IPS DF 6.9 (cell line): Measurements from ENCODE around the gene EHMT1.

Experiments used
- DNase-seq: peaks from one replicate; pipeline ENCODE4 v3.0.0-alpha.2; 2013; ENCODE audit warnings: low read depth, low spot score
- H3K27ac ChIP-seq: one replicate; pipeline ENCODE4 v1.5.1; 2013; ENCODE audit warnings: low read length, control low read depth
- H3K27me3 ChIP-seq: 2 replicates; pipeline ENCODE4 v1.6.1; 2013; ENCODE audit warnings: mild to moderate bottlenecking, low read length; ENCODE audit not compliant: control insufficient read depth, insufficient read depth
- H3K36me3 ChIP-seq: 2 replicates; pipeline ENCODE4 v1.6.1; 2013; ENCODE audit warnings: low read length; ENCODE audit not compliant: control insufficient read depth, insufficient read depth
- H3K4me1 ChIP-seq: 2 replicates; pipeline ENCODE4 v1.6.1; 2013; ENCODE audit warnings: low read length; ENCODE audit not compliant: control insufficient read depth, insufficient read depth
- H3K4me3 ChIP-seq: 2 replicates; pipeline ENCODE4 v1.5.1; 2013; ENCODE audit warnings: mild to moderate bottlenecking, low read length
- H3K9me3 ChIP-seq: 2 replicates; pipeline ENCODE4 v1.6.1; 2013; ENCODE audit warnings: low read length, inconsistent platforms; ENCODE audit not compliant: control insufficient read depth, insufficient read depth
- WGBS: extraction: QIAGEN DNeasy Blood & Tissue Kit; methylation state at CpG from one replicate; pipeline ENCODE4 v1.1.7; 2013; ENCODE audit warnings: mixed read lengths, missing lambda C conversion rate; ENCODE audit not compliant: insufficient read length, insufficient coverage; 5-methylcytosine and 5-hydroxymethylcytosine counted together

Gene EHMT1

GRCh38 chr9:137646341-137646740 lies 27.5 kb downstream of the EHMT1 start:
- WGBS: no CpG with 5 or more reads among the region's 13 CpGs
- no peak for DNase-seq
- Histone ChIP-seq H3K4me3 (no peak overlapping the region), H3K4me1 (no peaks in the 10 kb centered on the region), H3K27ac (no peak overlapping the region), H3K27me3 (no peaks in the 10 kb centered on the region), H3K36me3 (no peaks in the 10 kb centered on the region), H3K9me3 (no peaks in the 10 kb centered on the region)

GRCh38 chr9:137647096-137647714 lies 28.4 kb downstream of the EHMT1 start:
- Histone ChIP-seq H3K36me3 (no peaks in the 10 kb centered on the region), H3K27ac (no peak overlapping the region), H3K27me3 (no peaks in the 10 kb centered on the region), H3K4me1 (no peaks in the 10 kb centered on the region), H3K4me3 (no peak overlapping the region), H3K9me3 (no peaks in the 10 kb centered on the region)
- no CpG with 5 or more reads among the region's 15 CpGs for WGBS
- no peak for DNase-seq

GRCh38 chr9:137648396-137648795 lies 29.6 kb downstream of the EHMT1 start:
- Histone ChIP-seq H3K36me3 (no peaks in the 10 kb centered on the region), H3K4me3 (no peak overlapping the region), H3K27me3 (no peaks in the 10 kb centered on the region), H3K27ac (no peak overlapping the region), H3K9me3 (no peaks in the 10 kb centered on the region), H3K4me1 (no peaks in the 10 kb centered on the region)
- no CpG with 5 or more reads among the region's 2 CpGs for WGBS
- no peak for DNase-seq

GRCh38 chr9:137649553-137649952 lies 30.7 kb downstream of the EHMT1 start:
- Histone ChIP-seq H3K27me3 (no peaks in the 10 kb centered on the region), H3K9me3 (no peaks in the 10 kb centered on the region), H3K27ac (no peak overlapping the region), H3K4me1 (no peaks in the 10 kb centered on the region), H3K4me3 (no peak overlapping the region), H3K36me3 (no peaks in the 10 kb centered on the region; the same call in 1 of the 2 replicates)
- no CpG with 5 or more reads among the region's 9 CpGs for WGBS
- no peak for DNase-seq

GRCh38 chr9:137650259-137650658 lies 31.5 kb downstream of the EHMT1 start:
- no peaks in the 10 kb centered on the region for H3K9me3 ChIP-seq
- WGBS: no CpG with 5 or more reads among the region's 2 CpGs
- H3K4me3 ChIP-seq: no peak overlapping the region
- no peak for DNase-seq
- H3K4me1 ChIP-seq: 0 out of 2 replicates have a peak, but pooled peaks cover 3% of the 10 kb centered on the region
- H3K27ac ChIP-seq: no peak overlapping the region
- H3K27me3 ChIP-seq: no peaks in the 10 kb centered on the region
- H3K36me3 ChIP-seq: no peaks in the 10 kb centered on the region; the same call in 1 of the 2 replicates

- Histone ChIP-seq H3K9me3 (no peaks in the 10 kb centered on the region), H3K27ac (no peak overlapping the region), H3K4me3 (no peak overlapping the region), H3K27me3 (no peaks in the 10 kb centered on the region), H3K36me3 (no peaks in the 10 kb centered on the region; the same call in 1 of the 2 replicates), H3K4me1 (0 out of 2 replicates have a peak, but pooled peaks cover 4% of the 10 kb centered on the region)
- DNase-seq: no peak
- WGBS: no CpG with 5 or more reads among the region's 7 CpGs
Measured at GRCh38 chr9:137650779-137651178, 32.0 kb downstream of the EHMT1 start.

GRCh38 chr9:137656416-137656815 lies 37.6 kb downstream of the EHMT1 start:
- H3K36me3 ChIP-seq: no peaks in the 10 kb centered on the region; the same call in 1 of the 2 replicates
- H3K4me1 ChIP-seq: peaks cover 6% of the 10 kb centered on the region; the same call in 1 of the 2 replicates
- no peak overlapping the region for H3K4me3 ChIP-seq
- H3K27ac ChIP-seq: no peak overlapping the region
- no peaks in the 10 kb centered on the region for H3K9me3 ChIP-seq
- H3K27me3 ChIP-seq: no peaks in the 10 kb centered on the region
- no CpG with 5 or more reads among the region's 6 CpGs for WGBS
- no peak for DNase-seq

GRCh38 chr9:137657606-137658005 lies 38.8 kb downstream of the EHMT1 start:
- no peaks in the 10 kb centered on the region; the same call in 1 of the 2 replicates for H3K36me3 ChIP-seq
- no peaks in the 10 kb centered on the region for H3K27me3 ChIP-seq
- no peak overlapping the region for H3K27ac ChIP-seq
- no CpG with 5 or more reads among the region's 2 CpGs for WGBS
- no peaks in the 10 kb centered on the region for H3K9me3 ChIP-seq
- peaks cover 6% of the 10 kb centered on the region; the same call in 1 of the 2 replicates for H3K4me1 ChIP-seq
- no peak for DNase-seq
- H3K4me3 ChIP-seq: no peak overlapping the region

- DNase-seq: no peak
- Histone ChIP-seq H3K27me3 (no peaks in the 10 kb centered on the region), H3K36me3 (no peaks in the 10 kb centered on the region; the same call in 1 of the 2 replicates), H3K4me3 (no peak overlapping the region), H3K9me3 (no peaks in the 10 kb centered on the region), H3K27ac (no peak overlapping the region), H3K4me1 (peaks cover 6% of the 10 kb centered on the region)
- WGBS: no CpG with 5 or more reads among the region's 2 CpGs
Measured at GRCh38 chr9:137658781-137659180, 40.0 kb downstream of the EHMT1 start.

GRCh38 chr9:137660144-137660543 lies 41.3 kb downstream of the EHMT1 start:
- H3K36me3 ChIP-seq: no peaks in the 10 kb centered on the region
- WGBS: no CpG with 5 or more reads among the region's 4 CpGs
- no peak for DNase-seq
- peaks cover 6% of the 10 kb centered on the region for H3K4me1 ChIP-seq
- no peaks in the 10 kb centered on the region for H3K9me3 ChIP-seq
- no peak overlapping the region for H3K4me3 ChIP-seq
- no peaks in the 10 kb centered on the region for H3K27me3 ChIP-seq
- H3K27ac ChIP-seq: no peak overlapping the region

GRCh38 chr9:137663584-137663983 lies 44.8 kb downstream of the EHMT1 start:
- no CpG with 5 or more reads among the region's 4 CpGs for WGBS
- no peaks in the 10 kb centered on the region for H3K36me3 ChIP-seq
- no peak overlapping the region for H3K27ac ChIP-seq
- no peaks in the 10 kb centered on the region for H3K27me3 ChIP-seq
- no peak for DNase-seq
- H3K9me3 ChIP-seq: no peaks in the 10 kb centered on the region
- no peak overlapping the region for H3K4me3 ChIP-seq
- peaks cover 13% of the 10 kb centered on the region for H3K4me1 ChIP-seq
